Bronchial epithelial cell (primary cell): ENCODE measurements around the gene RAD9A. TPM values are rescaled to one million over a fixed set of nuclear protein-coding genes. Genes with fewer than 3 reads are reported as not detected.

Source experiments
- DNase-seq: peaks from one replicate; pipeline ENCODE4 v3.0.0-alpha.2; 2010; ENCODE audit warnings: low read depth
- FAIRE-seq: peaks from 2 replicates; lab custom pipeline; 2011; peaks lifted over from hg19 to GRCh38; lab: Jason Lieb, UNC
- H3K27me3 ChIP-seq: 2 replicates; pipeline ENCODE4 v1.5.1; 2011; ENCODE audit warnings: low read length; ENCODE audit not compliant: control insufficient read depth, insufficient read depth
- H3K36me3 ChIP-seq: 2 replicates; pipeline ENCODE4 v1.5.1; 2011; ENCODE audit warnings: low read length; ENCODE audit not compliant: control insufficient read depth, insufficient read depth
- H3K4me3 ChIP-seq: 2 replicates; pipeline ENCODE4 v1.5.1; 2011; ENCODE audit warnings: mild to moderate bottlenecking, low read depth, low read length, control low read depth
- total RNA-seq: library from RNA; depleted of rRNA; stranded (reverse); fragments of >200 nt; gene quantifications from 2 replicates; pipeline ENCODE4 v1.2.1, GENCODE V29; 2014
- TF ChIP-seq, protein P1 (sequence below): IDR thresholded peaks from 2 replicates; pipeline ENCODE4 v1.5.1; 2011; ENCODE audit warnings: mild to moderate bottlenecking, moderate library complexity, low read length, control low read depth, inconsistent platforms; ENCODE audit not compliant: insufficient read depth, severe bottlenecking

RAD9A gene
- total RNA-seq, 1 donor from 2014 or later = 8.7 TPM

DNA sequence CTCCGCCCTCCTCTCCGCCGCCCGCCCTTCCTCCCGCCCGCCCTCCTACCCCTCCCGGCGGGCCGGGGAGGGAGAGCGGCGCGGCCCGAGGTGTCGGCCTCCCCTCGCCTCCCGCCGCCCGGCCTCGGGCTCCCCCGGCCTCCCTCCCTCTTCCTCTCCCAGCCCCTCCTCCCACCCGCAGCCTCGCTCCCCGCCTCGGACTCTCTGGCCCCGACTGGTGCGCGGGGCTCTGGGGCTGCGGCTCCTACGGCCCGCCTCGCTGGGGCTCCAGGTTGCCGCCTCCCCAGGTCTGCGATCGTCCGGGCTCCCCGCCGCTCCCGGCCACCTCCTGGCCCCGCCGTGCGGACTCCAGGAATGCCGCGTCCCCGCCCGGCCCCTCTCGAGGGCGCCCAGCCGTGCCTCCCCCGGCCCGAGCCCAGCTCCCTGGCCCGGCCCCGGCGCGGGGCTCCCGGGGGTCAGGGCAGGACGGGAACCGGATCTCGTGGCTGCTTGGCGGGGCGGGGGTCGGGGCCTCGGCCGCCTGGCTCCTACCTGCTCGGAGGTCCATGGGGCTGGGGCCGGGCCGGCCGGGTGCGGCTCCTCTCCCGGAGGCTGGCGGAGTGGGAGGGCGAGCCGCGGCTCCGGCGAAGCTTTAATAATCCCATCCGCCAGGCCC, 18.7 kb upstream of the RAD9A start, which contains the start of gene CLCF1:
TSS of gene CLCF1 (minus strand) at position 606 of the 655 bp plus-strand sequence. CDS start at position 547, 59 bp downstream.
- DNase-seq (no peak), FAIRE-seq (no peak)
- TF ChIP-seq, protein P1, sequence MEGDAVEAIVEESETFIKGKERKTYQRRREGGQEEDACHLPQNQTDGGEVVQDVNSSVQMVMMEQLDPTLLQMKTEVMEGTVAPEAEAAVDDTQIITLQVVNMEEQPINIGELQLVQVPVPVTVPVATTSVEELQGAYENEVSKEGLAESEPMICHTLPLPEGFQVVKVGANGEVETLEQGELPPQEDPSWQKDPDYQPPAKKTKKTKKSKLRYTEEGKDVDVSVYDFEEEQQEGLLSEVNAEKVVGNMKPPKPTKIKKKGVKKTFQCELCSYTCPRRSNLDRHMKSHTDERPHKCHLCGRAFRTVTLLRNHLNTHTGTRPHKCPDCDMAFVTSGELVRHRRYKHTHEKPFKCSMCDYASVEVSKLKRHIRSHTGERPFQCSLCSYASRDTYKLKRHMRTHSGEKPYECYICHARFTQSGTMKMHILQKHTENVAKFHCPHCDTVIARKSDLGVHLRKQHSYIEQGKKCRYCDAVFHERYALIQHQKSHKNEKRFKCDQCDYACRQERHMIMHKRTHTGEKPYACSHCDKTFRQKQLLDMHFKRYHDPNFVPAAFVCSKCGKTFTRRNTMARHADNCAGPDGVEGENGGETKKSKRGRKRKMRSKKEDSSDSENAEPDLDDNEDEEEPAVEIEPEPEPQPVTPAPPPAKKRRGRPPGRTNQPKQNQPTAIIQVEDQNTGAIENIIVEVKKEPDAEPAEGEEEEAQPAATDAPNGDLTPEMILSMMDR = no peak
- Histone ChIP-seq H3K27me3 (no peaks in the 10 kb centered on the region), H3K36me3 (no peaks in the 10 kb centered on the region), H3K4me3 (peak within 1 kb of the TSS; percentile 62)

DNA sequence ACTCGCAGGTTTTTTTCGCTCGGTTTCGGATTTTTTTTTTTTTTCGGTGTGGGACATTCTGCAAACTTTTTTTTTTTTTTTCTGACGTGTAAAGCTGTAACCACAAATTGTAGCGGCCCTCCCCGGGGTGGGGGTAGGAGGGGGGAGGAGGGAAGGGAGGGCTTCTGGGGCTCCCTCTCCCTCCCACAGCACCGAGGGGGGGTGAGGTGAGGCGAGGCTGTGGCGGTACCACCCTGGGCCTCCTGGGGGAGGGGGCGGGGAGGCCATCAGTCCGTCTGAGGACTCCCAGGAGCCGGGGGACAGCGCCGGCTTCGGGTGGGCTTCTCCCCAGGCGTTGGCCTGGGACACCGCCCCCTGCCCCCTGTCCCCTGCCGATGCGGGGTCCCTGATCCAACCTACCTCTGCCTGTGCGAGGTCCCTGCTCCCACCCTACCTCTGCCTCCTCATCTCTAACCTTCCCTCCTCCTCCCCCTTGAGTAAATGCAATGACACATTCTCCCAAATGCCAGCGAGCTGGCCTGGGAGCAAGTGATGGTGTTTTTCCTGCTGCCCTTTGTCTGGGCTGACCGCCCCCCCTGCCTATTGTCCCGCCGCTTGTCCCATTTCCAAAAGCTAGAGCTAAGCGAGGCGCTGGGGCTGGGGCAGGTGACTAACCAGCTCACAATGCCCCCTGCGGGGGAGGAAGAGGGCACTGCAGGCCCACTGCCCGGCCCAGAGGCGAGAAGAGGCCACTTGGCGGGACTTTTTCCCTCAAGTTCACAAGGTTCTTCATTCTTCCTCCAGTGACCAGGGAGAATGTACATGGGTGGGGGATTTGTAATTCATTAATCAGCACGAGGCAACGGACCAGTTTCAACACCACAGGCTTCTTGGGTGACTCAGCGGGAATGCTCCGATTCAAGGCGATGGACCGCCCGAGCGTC, 17.9 kb upstream of the RAD9A start:
- TF ChIP-seq, protein P1 = peak; percentile 24
- H3K36me3 ChIP-seq = no peaks in the 10 kb centered on the region
- H3K4me3 ChIP-seq = peak overlapping the region; percentile 62
- FAIRE-seq = no peak
- no peaks in the 10 kb centered on the region for H3K27me3 ChIP-seq
- peak; percentile 96 for DNase-seq

DNA sequence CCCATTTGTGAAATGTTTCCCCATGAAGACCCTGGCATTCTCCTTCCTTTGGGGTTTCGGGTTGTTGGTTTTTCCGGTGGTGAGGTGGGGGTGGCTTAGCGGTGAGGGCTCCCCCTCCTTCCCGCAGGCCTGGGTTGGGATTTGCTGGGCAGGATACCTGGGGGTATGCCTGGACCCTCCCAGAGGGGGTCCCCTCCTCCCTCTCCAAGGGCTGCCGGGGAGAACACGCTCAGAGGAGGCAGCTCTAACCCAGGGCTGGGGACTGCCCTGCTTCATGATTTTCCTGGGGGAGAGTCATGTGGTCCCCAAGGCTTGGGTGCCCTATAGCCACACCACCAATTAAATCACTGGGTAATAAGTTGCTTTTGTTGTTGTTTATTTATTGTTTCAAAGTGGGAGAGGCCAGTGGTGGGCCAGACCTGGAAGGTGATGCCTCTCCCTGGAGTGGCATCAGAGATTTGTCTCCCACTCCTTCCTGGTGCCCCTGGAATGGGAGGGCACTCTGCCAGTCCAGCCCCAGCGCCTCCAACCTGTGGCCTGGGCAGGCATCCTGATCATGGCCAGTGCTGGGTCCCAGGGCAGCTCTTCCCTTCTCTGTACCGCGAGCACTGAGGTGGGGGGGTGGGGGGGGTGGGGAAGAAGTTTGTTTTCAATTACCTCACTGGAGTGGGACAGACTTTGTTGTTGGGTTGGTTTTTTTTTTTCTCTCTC, 17.1 kb upstream of the RAD9A start:
- Histone ChIP-seq H3K4me3 (no peak overlapping the region), H3K36me3 (no peaks in the 10 kb centered on the region), H3K27me3 (no peaks in the 10 kb centered on the region)
- TF ChIP-seq, protein P1 = no peak
- DNase-seq (no peak), FAIRE-seq (no peak)

DNA sequence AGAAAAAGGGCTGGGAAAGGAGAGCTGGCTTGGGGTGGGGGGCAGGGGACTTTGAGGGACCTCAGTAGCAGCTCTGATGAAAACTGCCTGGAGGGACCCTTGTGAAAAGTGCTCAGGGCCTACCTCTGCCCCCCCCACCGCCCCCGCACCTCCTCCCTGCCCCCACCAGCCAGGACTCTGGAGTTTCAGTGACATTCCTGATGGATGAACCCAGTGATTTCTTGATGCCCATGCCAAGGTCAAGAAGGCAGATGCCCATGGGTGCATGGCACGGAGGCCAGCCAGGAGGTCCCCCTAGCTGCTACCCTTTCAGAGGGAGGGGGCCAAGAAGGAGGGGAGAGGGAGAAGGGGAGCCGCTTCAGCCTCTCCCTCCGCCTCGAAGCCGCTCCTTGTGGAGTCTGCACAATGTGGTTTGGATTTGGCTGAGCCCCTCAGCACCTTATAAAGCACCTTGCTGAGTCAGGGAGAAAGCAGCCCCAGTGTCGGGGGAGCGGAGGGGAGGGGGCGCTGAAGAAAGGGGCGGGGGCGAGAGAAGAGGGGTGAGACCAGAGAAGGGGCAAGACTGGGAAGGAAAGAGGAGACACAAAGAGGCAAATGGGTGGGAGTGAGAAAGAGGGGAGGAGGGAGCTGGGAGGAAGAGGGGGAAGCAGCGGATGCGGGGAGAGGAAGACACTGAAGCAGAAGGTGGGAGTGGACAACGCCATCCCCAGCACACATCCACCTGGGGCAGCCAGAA, 16.3 kb upstream of the RAD9A start:
- TF ChIP-seq, protein P1 = no peak
- FAIRE-seq (no peak), DNase-seq (no peak)
- H3K36me3 ChIP-seq = no peaks in the 10 kb centered on the region
- no peaks in the 10 kb centered on the region for H3K27me3 ChIP-seq
- H3K4me3 ChIP-seq = no peak overlapping the region
